Stimulated activated CD4-positive, alpha-beta T cell treated with anti-CD3 and anti-CD28 coated beads, Interleukin-4, amount 100 ng/mL, for 1 hour (primary cell): Measurements from ENCODE around the gene RGS17.
"Not testable (repeated sequence)": the region's sequence is repeated elsewhere in the genome, so short reads cannot be mapped to it uniquely, and the experiment has no call there.

Source experiments
- DNase-seq: peaks from one replicate; pipeline ENCODE4 v3.0.0-alpha.2; 2020

Gene RGS17, protein sequence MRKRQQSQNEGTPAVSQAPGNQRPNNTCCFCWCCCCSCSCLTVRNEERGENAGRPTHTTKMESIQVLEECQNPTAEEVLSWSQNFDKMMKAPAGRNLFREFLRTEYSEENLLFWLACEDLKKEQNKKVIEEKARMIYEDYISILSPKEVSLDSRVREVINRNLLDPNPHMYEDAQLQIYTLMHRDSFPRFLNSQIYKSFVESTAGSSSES

DNA sequence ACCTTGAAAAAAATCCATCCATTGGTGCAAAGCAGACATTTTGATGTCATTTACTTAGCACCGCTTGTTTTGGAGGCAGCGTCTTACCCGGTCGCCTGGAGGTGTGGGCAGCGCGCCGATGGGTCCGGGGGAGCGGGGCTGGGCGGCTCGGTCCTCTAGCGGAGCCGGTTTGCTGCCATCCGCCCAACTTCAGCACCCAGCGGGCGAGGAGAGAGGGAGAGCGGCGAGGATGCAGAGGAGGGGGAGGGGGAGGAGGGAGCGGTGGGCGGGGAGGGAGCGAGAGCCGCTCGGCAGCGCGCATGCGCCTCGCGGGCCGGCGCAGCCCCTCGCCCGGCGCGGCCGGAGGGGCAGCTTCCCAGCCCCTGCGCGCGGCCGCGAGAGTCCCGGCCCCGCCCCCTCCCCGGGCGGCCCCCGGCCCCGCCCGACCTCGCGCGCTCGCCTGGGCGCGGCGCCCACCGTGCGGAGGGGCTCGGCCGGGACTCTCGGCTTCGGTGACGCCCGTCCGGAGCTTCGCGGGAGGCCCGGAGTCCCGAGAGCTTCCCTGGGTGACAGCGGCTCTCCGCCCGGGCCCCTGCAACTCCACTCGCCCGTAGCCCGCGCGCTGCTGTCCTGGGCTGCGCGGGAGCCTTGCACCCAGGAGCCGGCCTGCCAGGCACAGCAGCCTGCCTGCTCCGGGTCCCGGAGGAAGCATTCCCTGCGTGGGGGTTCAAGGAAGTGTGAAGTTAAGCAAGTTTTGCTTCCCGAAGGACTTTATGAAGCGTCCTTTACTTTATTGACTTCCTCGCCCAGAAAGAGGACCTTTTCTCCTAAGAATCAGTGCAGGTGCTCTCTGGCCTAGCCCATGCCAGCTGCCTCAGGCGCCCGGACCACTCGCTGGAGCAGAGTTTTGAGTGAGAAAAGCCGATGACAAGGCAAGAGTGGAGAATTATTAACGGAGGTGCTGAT is at the start of gene RGS17:
RGS17 (minus strand) TSS at position 246 of the 945 bp plus-strand sequence. CDS start 87,264 bp downstream, outside the sequence.
- DNase-seq, result peak; percentile 28

DNA sequence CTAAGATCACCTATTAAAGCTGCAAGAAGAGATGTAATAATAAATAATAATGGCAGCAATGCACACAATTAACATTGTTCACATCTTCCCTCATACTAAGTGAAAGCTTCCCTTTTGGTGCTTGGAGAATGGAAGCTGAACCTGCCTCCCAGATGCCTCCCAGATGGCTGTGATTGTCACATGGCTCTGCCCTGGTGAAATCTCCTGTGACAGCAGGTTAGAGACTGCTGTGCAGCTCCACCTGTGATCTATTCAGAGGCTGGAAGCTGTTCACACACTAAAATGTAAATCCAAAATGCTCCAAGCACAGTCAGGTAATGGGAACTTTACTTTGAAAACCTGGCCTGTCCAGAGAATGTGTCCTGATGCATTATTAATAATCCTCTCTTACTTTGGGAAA is 41.7 kb upstream of the RGS17 start:
- no peak for DNase-seq

DNA sequence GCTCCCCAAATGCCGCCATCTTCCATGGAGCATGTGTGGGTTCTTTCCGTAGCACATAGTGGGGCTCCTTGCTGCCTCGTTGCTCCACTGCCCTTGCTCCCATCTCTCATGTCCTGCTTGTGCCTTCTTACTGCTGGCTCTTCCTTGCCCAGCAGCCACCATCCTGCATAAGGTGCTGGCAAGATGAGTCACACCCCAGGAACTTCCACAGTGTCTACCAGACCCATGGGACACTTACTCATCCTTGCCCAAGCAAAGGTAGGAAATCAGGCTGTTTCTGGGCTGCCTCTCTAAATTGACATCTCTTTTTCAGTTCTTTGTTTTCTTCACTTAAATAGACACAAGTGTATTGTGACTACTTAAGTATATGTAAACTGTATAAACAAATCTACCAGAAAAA is 39.4 kb upstream of the RGS17 start:
- DNase-seq, result no peak

DNA sequence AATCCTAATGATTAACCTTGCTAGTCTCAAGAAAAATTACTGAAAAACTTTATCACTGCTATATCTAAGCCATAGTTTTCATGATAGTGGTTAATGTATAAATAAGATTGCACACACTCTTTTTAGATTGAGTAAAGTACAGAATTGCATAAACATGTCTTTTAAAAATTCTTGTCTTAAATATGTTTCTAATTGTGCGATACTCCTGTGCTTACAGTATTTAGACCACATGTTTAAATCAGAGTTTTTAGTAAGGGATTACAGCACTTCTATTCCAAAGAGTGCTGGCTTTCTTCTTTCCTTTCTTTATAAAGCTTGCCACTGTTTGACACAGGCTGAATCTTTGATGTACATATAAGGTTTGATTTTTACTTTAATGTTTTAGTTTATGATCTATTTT is 36.8 kb upstream of the RGS17 start:
- DNase-seq, result no peak

DNA sequence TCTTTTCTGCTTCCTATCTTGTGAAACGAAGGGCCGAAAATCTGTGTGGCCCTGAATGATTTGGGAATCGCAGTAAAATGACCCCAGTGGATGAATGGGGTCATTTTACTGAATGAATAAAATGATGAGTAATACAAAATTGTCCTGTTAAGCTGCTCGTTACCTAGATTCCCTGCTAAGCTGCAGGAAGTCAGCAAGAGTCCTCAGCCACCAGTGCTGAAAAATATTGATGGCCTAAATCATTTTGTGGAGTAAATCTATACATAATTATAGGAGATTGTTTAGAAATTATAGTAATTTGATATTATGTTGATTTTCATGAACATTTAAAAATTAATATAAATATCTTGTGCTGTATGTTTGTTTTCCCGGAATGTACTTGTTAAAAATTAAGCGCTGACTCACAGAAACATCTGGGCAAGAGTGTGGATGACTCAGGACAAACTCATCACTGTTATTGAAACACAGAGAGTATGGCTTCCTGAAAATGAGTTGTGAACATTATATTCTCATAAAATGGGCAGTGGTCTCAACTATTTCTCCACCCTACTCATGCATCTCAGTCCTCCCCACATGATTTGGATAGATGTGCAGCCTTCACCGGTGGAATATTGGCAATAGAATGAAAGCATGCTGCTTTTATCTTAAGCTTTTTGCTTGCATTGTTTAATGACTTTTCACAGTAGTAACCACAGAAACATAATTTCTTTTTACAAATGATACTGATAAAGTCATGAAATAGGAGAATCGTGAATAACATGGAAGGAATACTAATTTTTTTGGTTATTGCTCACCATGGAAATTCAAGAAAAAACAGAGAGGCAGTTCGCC is 36.2 kb upstream of the RGS17 start:
- no peak for DNase-seq

DNA sequence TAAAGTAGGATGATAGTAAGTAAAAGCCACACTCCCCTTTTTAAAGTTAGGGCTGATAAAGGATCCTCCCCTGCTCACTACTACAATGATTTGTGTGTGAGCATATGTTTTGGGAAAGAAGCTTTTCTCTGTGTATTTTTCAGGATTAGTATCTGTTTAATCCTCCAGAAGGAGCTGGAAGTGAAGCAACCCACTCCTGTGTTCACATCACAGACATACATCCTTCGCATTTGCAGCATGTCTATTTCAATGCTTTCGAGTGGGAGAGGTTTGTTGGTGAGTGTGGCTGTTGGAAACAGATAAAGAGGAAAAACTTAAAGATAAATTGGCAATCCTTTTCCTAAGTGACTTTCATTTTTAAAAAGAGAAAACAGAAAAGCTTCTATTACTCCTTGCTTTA is 31.6 kb upstream of the RGS17 start:
- DNase-seq, result no peak

DNA sequence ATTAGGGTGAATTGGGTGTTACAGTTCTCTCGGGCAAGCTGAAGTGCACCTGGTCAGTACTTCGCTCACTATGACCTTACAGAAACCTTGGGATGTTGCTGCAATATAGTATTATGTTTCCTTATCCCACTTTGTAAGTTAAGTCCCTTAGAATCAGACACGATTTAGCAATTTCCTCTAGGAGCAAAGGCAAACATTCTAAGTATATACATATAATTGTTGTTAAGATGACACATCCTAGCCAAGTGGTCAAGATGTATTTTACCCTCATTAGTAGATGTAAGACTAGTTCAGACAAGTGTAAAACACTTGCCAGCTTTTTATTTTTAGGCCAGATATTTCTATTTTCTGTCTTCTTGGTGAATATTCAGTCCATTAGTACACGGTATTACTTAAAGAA is 31.1 kb upstream of the RGS17 start:
- DNase-seq, result no peak

DNA sequence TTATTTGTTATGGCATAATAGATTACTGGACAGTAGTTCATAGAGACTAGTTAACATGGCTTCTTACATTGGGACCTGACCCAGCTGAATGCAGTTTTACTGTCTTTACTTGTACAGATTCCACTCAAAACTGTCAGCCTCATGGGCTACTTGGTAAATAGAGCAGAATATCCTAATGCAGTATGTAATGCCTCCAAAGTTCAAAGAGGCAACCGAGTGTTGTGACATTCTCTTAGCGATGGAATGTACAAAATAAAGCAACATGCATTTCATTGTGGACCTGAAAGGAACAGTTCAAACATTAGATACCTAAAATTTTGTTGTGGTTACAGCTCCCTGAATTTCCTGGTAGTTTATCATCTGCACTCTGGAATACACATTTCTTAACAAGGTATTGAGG is 29.1 kb upstream of the RGS17 start:
- no peak for DNase-seq

DNA sequence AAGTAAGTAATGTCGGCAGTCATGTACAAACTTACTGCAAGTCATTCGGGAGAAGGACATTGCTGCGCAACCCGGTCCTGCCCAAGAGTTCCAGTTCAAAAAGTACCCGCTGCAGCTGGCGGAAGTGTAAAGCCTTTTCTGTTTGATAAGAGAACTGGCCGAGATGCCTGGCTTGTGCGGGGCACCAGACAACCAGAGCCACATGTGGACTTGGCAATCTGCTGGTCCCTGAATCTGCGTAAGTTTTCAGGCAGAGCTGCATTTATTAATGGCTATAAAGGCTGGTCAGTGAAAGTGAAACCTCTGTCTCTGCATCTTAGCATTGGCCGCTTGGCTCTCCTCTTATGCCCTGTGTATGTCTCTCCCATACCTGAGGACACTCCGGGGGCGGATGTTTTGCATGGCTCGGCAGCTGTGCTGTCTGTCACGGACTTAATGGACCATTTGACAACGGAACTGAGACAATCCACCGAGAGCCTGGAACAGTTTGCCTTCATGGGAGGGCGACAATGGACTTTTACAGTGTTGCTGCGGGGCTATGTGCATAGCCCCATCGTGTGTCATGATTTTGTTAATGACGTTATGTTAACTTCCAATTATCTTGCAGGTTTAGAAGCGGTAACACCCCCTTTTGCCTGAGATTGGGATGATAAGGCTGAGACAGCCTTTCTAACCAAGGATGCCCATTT is 19.8 kb upstream of the RGS17 start:
- no peak for DNase-seq

DNA sequence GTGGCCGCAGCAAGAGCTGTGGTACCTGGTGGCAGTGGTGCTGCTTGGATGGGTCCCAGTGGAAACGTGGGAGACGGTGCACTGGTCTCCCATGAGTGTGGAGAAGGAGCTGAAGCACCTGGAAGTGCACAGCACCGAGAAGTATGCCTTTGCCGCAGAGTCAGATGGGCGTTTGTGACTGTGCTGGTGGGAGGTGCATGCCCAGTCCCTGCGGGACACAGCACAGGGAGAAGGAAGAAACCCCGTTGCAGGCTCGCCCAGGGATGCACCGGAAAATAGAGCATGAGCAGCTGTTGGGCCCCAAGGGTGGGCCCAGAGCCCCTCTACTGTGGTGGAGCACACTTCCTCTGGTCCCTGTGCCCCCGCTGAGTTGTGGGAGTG is 19.3 kb upstream of the RGS17 start:
- DNase-seq, result no peak

DNA sequence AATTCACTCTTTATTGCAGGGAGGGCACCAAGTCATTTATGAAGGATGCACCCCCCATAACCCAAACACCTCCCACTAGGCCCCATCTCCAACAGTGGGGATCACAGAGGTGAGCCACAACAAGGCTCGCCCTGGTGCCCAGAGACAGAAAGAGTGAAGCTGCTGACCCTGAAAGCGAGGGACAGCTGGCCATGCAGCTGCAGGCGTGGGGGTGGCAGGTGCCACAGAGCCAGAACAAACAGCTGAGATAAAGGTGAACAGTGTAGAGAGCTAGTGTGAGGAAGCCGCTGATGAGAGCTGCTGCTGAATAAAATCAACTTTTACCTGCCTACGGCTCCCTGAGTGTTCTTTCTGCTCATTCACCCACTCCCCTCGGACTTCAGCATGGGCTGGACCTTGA is 18.8 kb upstream of the RGS17 start:
- no peak for DNase-seq

DNA sequence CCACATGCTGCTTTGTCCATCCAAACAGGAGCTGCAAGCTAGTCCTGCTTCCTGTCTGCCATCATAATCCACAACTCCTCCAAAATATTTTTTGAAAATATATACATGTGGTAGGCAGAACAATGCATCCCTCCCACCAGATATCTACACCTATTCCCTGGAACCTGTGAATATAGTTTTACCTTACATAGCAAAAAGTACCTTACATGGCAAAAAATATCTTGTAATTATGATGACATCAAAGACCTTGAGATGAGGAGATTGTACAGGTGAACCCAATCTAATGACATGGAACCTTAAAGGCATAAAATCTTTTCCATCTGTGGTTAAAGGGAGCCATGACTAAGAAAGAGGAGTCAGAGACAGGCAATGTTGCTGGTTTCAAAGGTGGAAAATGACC is 15.3 kb upstream of the RGS17 start:
- no peak for DNase-seq

DNA sequence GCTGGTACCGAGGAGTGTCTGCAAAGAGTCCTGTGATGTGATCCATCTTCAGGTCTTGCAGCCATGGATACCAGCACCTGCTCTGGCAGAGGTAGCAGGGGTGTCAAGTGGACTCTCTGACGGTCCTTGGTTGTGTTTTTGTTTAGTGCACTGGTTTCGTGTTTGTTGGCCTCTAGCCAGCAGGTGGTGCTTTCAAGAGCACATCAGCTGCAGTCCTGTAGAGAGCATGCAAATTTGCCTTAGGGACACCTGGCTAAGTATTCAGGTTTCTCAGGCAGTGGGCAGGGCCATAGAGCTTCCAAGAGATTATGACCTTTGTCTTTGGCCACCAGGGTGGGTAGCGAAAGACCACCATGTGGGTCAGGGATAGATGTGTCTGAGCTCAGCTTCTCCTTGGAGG is 14.5 kb upstream of the RGS17 start:
- no peak for DNase-seq

DNA sequence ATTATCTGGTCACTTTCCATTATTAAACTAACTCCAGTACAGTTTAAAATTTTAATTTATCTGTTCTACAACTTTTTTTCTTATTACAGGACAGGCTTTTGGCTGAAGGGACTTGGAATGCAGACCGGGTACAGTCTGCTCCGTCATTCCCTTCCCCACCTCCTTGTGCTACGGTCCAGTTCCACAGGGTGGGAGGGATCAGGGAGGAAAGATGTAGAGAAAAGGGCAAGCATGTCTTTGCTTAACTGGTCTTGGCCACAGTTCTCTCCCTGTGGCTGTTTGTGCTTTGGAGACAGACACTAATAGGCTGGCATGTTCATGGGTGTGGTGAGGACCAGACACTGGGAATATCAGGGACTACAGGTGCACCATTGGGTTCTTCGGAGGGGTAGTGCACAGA is 12.1 kb upstream of the RGS17 start:
- no peak for DNase-seq

DNA sequence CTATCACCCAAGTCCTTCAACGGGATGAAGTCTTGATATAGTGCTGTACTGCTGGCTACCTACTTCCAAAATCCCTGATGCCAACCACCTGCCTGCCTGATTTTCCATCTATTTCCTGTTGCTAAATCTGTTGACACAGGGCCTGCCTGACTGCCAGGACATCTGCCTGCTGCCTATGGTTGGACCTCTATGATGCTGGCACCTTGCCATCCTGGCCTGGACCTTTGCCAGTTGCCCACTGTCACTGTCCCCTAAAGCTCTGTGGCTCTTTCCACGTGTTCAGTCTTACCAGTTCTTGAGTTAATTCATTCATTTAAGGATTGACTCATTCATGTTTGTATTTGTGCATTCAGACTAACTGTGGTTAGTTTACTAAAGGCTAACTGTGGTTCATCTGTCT is 9.2 kb upstream of the RGS17 start:
- no peak for DNase-seq

DNA sequence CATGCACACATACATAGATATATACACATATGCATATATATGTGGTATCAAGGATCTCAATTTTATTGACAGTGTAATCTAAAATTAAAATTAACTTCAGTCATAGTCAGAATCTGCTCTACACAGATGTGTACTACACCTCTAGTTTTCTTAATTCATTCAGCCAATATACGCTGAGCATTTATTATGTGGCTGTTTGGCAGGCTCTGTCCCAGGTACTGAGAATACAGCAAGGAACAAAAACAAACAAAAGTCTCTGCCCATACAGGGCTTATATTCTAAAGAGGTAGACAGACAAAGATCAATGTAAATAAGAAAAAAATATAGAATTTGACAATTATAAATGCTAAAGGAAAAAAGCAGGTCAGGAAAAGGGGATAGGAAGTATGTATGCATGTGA is 7.8 kb upstream of the RGS17 start:
- DNase-seq, result no peak

DNA sequence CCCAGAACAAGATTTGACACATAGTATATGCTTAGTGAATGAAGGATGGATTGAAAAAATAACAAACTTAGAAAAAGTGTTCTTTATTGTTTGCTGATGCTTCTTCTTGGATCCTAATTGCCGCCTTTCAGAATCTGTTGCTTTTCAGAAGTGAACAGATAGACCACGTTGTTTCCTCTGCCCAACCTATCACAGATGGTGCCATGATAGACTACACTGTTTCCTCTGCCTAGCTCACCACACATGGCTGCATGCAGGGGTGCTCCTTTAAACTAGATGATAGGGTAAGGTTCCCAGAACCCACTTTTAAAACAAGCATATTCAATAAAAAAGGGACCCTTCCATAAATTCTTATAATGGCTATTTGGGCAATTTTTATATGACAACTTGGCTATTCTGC is 4.6 kb upstream of the RGS17 start:
- no peak for DNase-seq

DNA sequence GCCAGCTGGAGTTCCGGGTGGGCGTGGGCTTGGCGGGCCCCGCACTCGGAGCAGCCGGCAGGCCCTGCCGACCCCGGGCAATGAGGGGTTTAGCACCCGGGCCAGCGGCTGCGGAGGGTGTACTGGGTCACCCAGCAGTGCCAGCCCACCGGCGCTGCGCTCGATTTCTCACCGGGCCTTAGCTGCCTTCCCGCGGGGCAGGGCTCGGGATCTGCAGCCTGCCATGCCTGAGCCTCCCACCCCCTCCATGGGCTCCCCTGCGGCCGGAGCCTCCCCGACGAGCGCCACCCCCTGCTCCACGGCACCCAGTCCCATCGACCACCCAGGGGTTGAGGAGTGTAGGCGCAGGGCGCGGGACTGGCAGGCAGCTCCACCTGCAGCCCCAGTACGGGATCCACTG is 2.6 kb upstream of the RGS17 start:
- DNase-seq, result not testable (repeated sequence)

DNA sequence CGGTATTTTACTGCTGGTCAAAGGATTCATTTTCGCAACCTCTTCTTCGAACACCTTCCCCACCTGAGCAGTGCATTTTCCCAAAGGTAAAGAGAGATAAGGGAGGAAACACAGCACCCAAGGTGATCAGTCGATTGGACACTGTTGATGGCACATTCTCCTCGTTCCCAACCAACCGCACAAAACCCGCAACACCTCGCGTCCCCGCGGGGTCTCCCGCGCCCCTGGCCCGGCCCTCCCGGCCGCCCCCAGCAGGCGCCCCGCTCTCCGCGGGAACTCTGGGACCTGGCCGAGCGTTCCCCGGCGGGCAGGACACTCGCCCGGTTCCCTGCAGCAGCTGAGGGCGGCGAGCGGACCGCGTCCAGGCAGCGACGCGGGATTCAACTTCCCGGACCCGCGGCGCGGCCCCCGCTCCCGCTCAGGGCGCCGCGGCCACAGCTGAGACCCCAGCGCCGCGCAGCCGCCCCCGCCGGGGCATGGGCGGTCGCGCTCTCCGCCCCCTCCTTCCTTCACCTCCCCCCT is 506 bp downstream of the RGS17 start:
- no peak for DNase-seq

DNA sequence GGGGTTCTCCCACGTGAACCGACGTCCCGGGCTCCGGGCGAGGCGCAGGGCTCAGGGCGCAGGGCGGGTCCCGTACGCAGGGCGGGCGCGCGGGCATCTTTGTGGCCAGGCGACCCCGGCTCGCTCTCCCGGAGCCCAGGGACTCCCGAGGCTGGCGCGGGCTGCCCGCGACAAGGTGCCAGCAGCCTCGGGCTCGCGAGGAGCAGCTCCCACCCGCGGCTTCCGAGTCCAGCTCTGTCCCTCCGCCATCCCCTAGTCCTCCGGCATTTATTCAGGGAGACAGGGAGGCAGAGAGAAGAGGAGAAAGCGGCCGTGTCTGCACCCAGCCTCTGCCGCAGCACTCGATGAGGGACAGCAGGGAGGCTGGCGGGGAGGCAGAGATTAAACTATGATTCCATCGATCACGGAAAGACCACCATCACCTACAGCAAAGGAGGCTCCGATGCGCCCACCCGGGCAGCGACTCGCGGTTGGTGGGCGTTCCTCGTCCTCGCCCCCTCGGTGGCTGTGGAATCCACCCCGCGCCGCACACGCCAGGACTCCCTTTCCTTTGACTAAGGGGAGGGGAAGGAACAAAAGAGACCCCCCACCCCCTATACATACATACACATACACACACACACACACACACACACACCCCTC is 1.1 kb downstream of the RGS17 start:
- DNase-seq, result no peak

DNA sequence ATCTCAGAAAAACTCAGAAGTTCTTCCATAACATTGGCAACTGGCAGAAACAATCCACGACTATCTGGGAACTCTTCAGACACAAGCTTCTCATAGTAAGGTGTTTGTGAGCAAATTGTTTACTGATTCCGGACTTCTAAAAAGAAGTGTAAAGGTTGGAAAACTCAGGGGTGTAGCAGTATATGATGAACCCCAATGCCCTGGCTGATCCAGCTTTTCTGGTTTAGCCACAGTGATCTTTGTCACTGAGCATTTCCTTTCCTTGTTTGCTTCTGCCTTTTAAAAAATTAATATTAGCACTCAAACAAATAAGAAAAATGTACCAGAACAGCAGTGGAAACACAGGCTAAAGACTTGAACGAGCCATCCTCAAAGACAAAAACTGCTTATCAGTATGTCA is 4.9 kb downstream of the RGS17 start:
- no peak for DNase-seq

DNA sequence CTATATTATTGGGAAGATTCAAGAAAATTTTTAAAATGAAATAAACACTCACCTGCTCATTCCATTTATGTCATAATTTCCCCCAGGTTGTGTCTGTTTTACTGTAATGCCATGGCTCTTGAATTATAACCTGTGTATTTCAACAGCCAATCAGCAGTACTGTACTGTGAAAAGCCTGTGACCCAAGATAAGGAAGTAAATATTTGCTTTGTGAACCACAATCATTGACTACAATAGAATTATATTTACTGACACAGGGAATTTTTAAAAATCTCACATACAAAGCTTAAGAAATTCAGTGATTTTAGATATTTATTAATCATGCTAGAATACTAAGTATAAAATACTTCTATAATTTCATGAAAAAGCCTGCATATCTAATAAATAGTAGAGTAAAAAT is 6.0 kb downstream of the RGS17 start:
- no peak for DNase-seq
